Measurements from ENCODE around the gene SCAPER. TPM values are rescaled to one million over a fixed set of nuclear protein-coding genes. Genes with fewer than 3 reads are reported as not detected.

Gene SCAPER
- total and polyA plus RNA-seq, 10 of the 15 experiments (the other 5 are each of a cell fraction or from before 2014, with no cell fraction given): 1.0 to 7.7 (median 3.9) TPM

- RAD21 ChIA-PET (ENCODE audit: unreplicated experiment): no interaction called here
- H3K36me3 ChIP-seq (ENCODE audit: control insufficient read depth in 2 of 2, insufficient read depth in 2 of 2, low read length in 1 of 2): no peaks in the 10 kb centered on the region
- peaks cover 3% of the 10 kb centered on the region for H3K4me1 ChIP-seq (ENCODE audit: control insufficient read depth, insufficient read depth, low read length)
- ATAC-seq: no peak
- no peaks in the 10 kb centered on the region; a peak in 1 of 4 replicates for H3K27me3 ChIP-seq (replicated peaks in 1 of 2; ENCODE audit: control insufficient read depth in 2 of 2, insufficient read depth in 2 of 2, low read length in 1 of 2)
- CTCF ChIA-PET: interaction anchor here (2.1 kb wide), 1 partner anchor 11 kb away, joined by 7 read pairs; no protein-coding TSS in a partner anchor
- no TSS peak for BruUV-seq (replicated peaks)
- SMC1A ChIA-PET (ENCODE audit: uncharacterized antibody, unreplicated experiment): interaction anchor here (0.6 to 1.0 kb wide), 3 partner anchors 9 to 308 kb away, joined by 3 read pairs; no protein-coding TSS in a partner anchor
- no peak overlapping the region for H2AFZ ChIP-seq (ENCODE audit: control insufficient read depth, low read depth, low read length)
- no peak for TF ChIP-seq FOXK2 (IDR thresholded peaks at IDR 0.05)
- no peak for TF ChIP-seq ETV6 (conservative IDR thresholded peaks at IDR 0.05 in 1 of 2, IDR thresholded peaks at IDR 0.05 in 1 of 2; ENCODE audit: borderline replicate concordance in 1 of 2, low read depth in 1 of 2)
- TF ChIP-seq POLR2AphosphoS2 (IDR thresholded peaks at IDR 0.05; ENCODE audit: low read depth, low read length): no peak
- no peak for TF ChIP-seq ATF3 (IDR thresholded peaks at IDR 0.05; ENCODE audit: borderline replicate concordance, extremely low read depth, low read depth, low read length)
- no peak for TF ChIP-seq SIN3A (IDR thresholded peaks at IDR 0.05; ENCODE audit: low read depth, low read length)
- no peak for TF ChIP-seq EZH2 (IDR thresholded peaks at IDR 0.05; ENCODE audit: borderline replicate concordance, control insufficient read depth, low read depth, low read length)
- intact Hi-C loops (cut with micrococcal nuclease; ENCODE audit: unreplicated experiment): no loop called here
- no peak overlapping the region for H3K27ac ChIP-seq (ENCODE audit: control insufficient read depth, insufficient read depth)
- no peaks in the 10 kb centered on the region; the same call in 2 of the 3 replicates for H3K9me3 ChIP-seq (replicated peaks; ENCODE audit: control insufficient read depth, insufficient read depth, low read length)
- H3K4me3 ChIP-seq: no peak overlapping the region
- in situ Hi-C loops (cut with MboI): no loop called here
- DNase-seq (ENCODE audit: low read depth, low spot score): no peak
- H3K9ac ChIP-seq (ENCODE audit: control insufficient read depth, insufficient read depth, low read length): no peak overlapping the region
- no peaks in the 10 kb centered on the region; the same call in 1 of the 2 replicates for H4K20me1 ChIP-seq (ENCODE audit: control insufficient read depth, insufficient read depth)
- no peak for FAIRE-seq
- H3K79me2 ChIP-seq (ENCODE audit: control insufficient read depth, insufficient read depth, low read length): no peaks in the 10 kb centered on the region
- POLR2A ChIA-PET: no interaction called here
- H3K4me2 ChIP-seq (ENCODE audit: control insufficient read depth, insufficient read depth): no peak overlapping the region
- WGBS (ENCODE audit: insufficient coverage, insufficient replicate concordance, low lambda C conversion rate, missing lambda C conversion rate): 43% methylated on average over 2 of the region's 2 CpGs
Measured at GRCh38 chr15:76447728-76448441, 457.3 kb downstream of the SCAPER start.

Measured in GM12878 (cell line).